Measurements from ENCODE around the gene LSM3. TPM values are rescaled to one million over a fixed set of nuclear protein-coding genes. Genes with fewer than 3 reads are reported as not detected.

Gene LSM3
- total and polyA plus RNA-seq, 9 of the 15 experiments (the other 6 are each of a cell fraction or from before 2014, with no cell fraction given): 33.8 to 203 (median 61.2) TPM

DNA sequence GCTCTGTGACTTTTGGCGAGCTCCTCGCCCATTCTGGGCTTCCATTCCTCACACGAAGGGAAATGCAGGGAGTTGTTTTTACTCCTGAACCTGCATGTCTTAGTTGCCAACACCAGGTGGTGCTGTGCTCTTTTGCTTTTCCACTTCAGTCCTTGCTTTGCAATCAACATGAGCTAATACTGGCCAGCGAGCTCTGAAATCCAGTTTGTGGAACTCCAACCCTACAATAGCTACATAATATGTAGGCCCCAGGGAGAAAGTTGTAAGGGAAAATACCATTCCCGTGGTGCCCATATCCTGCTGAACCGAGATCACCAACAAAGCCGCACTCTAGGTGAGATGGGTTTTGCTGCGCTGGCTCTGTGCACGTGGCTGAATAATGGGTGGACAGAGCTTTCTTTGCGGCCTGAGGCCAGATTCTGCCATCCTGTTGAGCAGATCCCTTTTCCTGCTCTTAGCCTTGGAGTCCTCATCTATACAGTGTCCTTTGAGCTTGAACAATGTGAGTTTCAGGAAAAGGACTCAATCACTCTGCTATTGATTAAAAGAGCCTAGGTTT lies 25.0 kb downstream of the LSM3 start (continued):
- TF ChIP-seq, protein P1, sequence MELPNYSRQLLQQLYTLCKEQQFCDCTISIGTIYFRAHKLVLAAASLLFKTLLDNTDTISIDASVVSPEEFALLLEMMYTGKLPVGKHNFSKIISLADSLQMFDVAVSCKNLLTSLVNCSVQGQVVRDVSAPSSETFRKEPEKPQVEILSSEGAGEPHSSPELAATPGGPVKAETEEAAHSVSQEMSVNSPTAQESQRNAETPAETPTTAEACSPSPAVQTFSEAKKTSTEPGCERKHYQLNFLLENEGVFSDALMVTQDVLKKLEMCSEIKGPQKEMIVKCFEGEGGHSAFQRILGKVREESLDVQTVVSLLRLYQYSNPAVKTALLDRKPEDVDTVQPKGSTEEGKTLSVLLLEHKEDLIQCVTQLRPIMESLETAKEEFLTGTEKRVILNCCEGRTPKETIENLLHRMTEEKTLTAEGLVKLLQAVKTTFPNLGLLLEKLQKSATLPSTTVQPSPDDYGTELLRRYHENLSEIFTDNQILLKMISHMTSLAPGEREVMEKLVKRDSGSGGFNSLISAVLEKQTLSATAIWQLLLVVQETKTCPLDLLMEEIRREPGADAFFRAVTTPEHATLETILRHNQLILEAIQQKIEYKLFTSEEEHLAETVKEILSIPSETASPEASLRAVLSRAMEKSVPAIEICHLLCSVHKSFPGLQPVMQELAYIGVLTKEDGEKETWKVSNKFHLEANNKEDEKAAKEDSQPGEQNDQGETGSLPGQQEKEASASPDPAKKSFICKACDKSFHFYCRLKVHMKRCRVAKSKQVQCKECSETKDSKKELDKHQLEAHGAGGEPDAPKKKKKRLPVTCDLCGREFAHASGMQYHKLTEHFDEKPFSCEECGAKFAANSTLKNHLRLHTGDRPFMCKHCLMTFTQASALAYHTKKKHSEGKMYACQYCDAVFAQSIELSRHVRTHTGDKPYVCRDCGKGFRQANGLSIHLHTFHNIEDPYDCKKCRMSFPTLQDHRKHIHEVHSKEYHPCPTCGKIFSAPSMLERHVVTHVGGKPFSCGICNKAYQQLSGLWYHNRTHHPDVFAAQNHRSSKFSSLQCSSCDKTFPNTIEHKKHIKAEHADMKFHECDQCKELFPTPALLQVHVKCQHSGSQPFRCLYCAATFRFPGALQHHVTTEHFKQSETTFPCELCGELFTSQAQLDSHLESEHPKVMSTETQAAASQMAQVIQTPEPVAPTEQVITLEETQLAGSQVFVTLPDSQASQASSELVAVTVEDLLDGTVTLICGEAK (IDR thresholded peaks at IDR 0.05): 0 out of 2 replicates have a peak, but pooled peaks have one; percentile 23
- TF ChIP-seq, protein P1 (CRISPR knock-in tag; IDR thresholded peaks at IDR 0.05): no peak
- TF ChIP-seq, protein P2, sequence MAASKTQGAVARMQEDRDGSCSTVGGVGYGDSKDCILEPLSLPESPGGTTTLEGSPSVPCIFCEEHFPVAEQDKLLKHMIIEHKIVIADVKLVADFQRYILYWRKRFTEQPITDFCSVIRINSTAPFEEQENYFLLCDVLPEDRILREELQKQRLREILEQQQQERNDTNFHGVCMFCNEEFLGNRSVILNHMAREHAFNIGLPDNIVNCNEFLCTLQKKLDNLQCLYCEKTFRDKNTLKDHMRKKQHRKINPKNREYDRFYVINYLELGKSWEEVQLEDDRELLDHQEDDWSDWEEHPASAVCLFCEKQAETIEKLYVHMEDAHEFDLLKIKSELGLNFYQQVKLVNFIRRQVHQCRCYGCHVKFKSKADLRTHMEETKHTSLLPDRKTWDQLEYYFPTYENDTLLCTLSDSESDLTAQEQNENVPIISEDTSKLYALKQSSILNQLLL (CRISPR knock-in tag; IDR thresholded peaks at IDR 0.05; ENCODE audit: borderline replicate concordance): no peak
- TF ChIP-seq ZFP36 (IDR thresholded peaks at IDR 0.05; ENCODE audit: low read depth, low read length, partially characterized antibody) (peak; percentile 98), CCAR2 (IDR thresholded peaks at IDR 0.05; ENCODE audit: low read depth, low read length) (no peak), ERF (CRISPR knock-in tag; IDR thresholded peaks at IDR 0.05) (peak; percentile 72; the same call in 1 of the 2 replicates), KLF13 (tag; IDR thresholded peaks at IDR 0.05; ENCODE audit: borderline replicate concordance, low read depth) (peak; percentile 29; the same call in 1 of the 2 replicates), CREB1 (IDR thresholded peaks at IDR 0.05) (peak; percentile 16; the same call in 1 of the 2 replicates), CREB1 (CRISPR knock-in tag; IDR thresholded peaks at IDR 0.05) (peak; percentile 55; the same call in 1 of the 2 replicates), POLR2H (tag; IDR thresholded peaks at IDR 0.05; ENCODE audit: low read depth) (no peak), NR4A1 (CRISPR knock-in tag; IDR thresholded peaks at IDR 0.05) (peak; percentile 70; the same call in 1 of the 2 replicates), NR4A1 (tag; IDR thresholded peaks at IDR 0.05) (peak; percentile 80; the same call in 1 of the 2 replicates), TBP (optimal IDR thresholded peaks at IDR 0.05; ENCODE audit: low read depth, low read length) (peak; percentile 41)

Measured in K562 (cell line).